Hindlimb muscle (tissue), 1 donor: ENCODE measurements around the gene TBC1D1. TPM values are rescaled to one million over a fixed set of nuclear protein-coding genes. Genes with fewer than 3 reads are reported as not detected.

Source experiments
- DNase-seq: peaks from one replicate; pipeline ENCODE4 v3.0.0-alpha.2; 2013
- polyA plus RNA-seq: library from polyadenylated mRNA; unstranded; fragments of 120-200 nt; gene quantifications from one replicate; pipeline ENCODE4 v1.2.1, GENCODE V29; 2013; ENCODE audit not compliant: insufficient read length

Gene TBC1D1
- polyA plus RNA-seq, 1 donor: 51.4 TPM

DNA sequence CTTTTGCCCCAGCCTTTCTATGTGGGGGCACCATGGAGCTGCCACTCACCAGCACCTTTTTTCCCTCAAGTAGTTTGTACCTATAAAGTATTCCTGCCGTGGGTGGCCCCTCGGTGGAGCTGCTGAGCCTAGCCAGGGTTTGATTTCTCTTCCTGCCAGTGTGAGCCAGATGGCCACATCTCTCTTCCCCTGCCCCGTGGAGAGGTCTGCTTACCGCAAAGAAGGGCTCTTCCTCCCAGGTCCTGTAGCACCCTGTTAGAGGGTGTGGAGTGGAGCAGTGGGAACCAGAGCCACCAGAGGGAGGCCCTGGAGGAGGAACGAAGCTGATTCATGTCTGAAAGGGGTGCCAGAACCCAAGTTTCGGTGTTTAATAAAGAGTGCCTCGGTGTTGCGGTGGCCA lies 164.7 kb downstream of the TBC1D1 start:
- DNase-seq: no peak

DNA sequence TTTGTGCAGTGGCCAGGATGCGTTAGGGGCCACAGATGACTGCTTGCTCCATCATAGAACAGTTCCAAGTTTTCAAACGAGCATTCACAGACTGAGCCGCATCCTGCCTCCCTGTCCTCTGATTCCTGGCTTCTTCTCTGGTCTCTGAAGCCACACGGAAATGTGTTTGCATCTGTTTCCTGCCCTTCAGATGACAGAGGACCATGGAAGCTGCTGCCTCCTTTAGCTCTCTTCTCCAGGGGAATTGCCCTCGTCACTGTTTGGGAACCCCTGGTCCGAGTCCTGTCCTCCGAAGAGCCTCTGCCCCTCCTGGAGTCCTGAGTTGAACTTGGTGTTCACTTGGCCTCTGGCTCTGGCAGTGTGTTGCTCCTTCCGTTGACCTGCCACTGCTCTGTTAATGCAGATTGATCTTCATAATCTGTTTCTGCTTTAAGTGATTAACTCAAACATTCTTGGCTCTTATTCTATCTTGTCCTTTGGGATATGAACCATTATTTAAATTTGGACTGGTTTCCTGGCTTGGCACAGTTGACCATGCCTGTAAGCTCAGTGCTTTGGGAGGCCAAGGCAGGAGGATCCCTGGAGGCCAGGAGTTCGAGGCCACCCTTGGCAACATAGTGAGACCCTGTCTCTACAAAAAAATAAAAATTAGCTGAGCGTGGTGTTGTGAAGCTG lies 165.3 kb downstream of the TBC1D1 start:
- DNase-seq: no peak

DNA sequence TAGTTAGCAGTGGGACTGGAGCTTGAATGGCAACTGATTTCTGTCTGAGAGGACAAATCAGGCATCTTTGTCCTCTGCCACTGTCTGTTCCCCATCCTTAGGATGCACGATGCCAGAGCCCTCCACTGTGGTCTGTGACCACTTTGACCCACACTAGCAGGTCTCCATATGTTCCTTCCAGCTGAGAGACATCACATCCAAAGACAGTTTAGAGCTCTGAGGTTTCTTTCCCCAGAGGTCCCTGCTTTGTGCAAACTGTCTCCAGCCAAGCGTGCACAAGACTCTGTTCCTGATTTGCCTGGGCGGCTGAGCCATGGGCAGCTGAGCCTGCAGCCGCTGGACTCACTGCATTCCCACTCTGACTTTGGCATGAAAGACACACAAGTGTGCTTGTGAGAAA lies 167.3 kb downstream of the TBC1D1 start:
- DNase-seq: no peak

DNA sequence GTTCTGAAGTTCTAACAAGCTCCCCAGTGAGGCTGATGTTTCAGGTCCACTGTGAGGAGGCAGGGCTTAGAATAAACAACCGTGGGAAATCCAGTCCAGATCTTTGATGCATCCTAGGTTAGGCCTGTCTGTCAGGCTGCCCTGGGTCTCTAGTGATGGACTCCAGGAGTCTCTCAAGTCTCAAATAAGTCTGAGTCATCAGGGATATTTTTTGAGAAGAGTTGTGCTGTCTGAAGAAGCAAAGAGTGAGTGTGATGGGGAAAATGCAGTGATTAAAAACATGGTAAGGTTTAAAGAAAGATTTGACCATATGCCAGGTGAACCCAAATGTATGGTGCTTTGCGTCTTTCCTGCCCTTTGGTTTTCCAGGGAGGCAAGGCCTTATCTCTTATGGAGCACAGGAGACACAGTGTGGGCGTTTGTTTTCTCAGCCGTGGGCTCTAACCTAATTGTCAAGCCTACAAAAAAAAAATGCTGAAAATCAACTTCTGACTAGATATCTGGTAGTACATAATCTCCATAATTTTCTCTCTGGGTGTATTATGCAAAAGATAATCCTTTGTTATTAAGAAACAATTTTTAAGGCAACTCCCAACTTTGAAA lies 170.0 kb downstream of the TBC1D1 start:
- DNase-seq: no peak

DNA sequence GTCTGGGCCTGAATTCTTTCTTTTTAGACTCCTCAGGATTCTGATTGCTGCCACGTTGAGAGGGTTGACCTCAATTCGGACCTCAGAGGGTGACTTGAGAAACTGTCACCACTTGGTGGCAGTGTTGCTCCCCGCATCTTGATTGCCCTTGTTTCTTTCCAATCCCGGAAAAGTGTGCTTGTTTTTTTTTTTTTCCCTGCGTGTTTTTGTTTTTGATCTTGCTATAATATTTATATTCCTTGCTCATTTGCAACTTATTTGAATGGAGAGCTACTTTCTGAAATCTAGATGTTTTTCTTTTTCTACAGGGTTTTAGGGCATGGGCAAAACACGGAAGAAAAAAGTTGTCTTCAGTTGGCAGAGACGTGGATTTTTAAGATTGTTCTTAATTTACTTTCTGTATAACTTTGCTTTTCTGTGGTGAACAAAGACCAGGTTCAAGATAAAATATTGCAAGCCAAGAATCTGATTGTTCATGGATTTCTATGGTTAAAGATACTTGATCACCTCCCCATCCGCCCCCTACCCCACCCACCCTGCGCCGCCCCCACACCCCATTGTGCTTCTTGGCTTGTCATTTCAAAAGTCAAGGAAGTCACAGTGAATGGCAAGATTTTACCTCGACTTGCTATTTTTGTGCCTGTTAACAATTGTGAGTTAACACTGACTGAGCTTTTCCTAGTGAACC lies 171.3 kb downstream of the TBC1D1 start:
- DNase-seq: peak; percentile 86

DNA sequence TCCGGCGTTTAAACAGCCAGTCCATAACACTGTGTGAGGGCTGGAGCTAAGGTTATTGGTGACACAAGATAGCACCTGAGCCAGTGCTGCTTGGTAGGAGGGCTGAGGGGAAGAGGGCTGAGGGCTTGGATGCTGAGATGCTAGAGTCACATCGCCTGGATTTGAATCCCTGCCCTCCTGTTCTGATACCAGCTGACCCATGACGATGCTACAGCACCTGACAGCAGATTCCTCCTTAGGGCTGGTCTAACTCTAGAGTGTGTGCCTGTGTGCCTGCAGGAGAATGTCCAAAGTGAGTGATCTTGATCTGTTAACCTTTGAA lies 171.9 kb downstream of the TBC1D1 start:
- no peak for DNase-seq

DNA sequence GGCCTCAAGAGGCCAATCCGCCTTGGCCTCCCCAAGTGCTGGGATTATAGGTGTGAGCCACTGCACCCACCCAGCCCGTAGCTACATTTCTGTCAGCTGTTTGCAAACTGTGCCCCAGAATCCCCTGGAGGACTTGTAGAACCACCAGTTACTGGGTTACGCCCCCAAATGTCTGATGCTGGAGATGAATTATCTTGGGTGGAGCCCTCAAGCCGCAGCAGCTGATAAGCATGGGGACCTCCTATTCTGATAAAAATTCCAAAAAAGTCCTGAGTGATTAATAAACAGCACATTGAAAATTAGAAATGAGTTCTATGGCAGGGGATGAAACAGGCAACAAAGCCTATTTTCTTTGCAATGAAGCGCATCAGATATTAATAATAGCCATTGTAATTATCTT lies 174.3 kb downstream of the TBC1D1 start:
- DNase-seq: no peak

DNA sequence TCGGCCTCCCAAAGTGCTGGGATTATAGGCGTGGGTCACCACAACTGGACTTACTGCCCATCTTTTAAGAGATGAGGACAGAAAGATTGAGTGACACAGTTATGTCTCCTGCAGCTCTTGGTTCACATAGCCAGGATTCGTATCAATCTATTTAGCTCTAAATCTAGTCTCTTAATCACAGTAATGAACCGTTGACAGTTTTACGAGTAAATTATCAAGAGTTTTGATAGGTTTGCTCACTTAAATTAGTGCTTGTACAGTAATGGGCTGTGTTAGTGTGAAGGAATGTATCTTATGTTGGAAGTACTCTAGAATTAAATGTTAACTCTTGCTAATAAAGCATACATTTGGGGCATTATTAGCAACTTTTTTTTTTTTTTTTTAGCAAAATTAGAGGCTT lies 175.0 kb downstream of the TBC1D1 start:
- no peak for DNase-seq

DNA sequence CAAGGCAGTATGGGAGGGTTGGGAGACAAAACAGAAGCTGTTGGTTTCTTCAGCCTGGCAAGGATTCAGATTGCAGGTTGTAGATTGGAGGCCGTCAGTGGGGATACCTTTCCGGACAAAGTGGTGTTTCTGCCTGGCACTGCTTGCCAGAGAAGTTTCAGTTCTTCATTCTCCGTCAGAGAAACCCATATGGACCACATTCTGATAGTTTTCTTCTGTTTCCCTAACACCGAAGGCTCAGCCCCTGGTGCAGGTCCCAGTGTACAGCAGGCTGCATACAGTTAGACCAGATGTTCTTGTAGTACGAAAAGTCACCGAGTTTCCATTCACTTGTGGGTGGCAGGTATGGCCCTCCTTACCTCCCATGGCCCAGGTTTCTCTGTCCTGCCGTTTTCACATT lies 176.6 kb downstream of the TBC1D1 start:
- no peak for DNase-seq

DNA sequence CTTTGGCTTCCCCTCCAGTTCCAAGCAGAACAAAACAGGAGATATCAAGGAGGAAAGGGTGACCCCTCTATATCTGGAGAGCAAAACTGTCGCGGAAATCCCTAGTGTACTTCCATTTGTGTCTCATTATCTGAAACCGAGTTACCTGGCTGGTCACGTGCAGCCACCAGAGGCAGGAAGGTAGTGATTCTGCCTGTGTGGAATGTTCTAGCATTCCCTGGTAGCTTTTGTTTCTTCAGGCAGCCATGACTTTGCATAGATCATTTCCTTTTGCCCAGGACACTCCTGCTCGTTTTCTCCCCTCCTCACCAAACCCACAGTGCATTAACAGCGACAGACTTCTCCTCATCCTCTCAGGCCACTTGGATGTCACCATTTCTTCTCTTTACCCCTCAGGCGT lies 177.2 kb downstream of the TBC1D1 start:
- no peak for DNase-seq

DNA sequence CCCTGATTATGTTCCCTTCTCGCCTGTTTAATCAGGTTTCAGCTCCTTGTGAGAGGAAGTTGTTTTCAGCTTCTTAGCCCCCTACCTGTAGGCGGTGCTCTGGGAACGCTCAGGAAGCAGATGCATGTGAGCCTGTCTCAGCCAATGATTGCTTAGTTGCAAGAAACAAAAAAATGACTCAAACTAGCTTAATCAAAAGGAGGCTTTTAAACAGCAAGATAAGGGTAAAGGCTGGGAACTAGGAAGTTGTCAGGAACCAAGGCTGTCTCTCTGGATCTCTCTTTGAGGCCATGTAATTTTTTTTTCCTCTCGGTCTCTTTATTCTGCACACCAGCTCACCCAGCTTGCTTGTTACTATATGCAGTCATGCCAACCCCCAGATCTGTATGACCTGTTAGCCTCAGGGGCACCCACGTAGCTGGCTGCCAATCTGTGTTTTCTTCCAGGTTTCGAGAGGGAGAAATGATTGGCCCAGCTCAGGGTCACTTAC lies 178.4 kb downstream of the TBC1D1 start:
- DNase-seq: peak; percentile 71

DNA sequence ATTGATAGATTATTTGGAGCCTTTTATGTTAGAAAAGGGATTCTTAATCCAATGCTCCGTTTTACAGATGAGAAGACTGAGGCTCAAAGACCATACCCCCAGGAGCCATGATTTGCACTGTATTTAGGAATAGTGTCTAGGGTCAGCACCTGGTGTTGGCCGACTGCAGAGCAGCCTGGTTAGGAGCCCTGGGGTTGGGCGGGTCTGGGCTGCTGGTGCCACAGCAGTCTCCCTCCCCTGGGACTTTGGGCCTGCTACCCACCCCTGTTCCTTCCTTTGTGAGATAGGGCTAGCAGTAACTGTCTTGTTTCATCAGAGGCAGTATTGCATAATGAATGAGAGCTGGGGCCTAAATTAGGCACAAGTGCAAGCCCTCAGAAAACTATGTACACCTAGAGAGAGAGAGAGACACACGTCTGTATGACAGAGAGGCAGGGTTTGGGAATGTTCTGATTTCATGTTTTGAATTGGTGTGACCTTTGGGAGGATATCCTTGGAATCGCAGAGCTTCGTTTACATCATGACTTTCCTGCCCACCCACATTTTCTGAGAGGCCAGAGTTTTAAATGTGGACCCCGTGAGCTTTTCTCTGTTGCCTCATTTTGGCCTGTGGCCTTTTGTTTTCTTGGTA lies 181.0 kb downstream of the TBC1D1 start:
- no peak for DNase-seq

DNA sequence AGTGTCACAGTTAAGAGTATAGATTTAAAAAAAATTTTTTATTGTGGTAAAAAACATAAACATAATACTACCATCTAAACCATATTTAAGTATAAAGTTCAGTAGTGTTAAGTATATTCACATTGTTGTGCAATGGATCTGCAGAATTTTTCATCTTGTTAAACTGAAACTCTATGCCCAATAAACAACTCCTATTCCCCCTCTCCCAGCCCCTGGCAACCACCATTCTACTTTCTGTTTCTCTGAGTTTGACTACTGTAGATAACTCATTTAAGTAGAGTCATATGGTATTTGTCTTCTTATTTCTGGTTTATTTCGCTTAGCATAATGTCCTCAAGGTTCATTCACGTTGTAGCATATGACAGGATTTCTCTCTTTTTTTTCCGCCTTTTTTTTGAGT lies 181.7 kb downstream of the TBC1D1 start:
- no peak for DNase-seq

DNA sequence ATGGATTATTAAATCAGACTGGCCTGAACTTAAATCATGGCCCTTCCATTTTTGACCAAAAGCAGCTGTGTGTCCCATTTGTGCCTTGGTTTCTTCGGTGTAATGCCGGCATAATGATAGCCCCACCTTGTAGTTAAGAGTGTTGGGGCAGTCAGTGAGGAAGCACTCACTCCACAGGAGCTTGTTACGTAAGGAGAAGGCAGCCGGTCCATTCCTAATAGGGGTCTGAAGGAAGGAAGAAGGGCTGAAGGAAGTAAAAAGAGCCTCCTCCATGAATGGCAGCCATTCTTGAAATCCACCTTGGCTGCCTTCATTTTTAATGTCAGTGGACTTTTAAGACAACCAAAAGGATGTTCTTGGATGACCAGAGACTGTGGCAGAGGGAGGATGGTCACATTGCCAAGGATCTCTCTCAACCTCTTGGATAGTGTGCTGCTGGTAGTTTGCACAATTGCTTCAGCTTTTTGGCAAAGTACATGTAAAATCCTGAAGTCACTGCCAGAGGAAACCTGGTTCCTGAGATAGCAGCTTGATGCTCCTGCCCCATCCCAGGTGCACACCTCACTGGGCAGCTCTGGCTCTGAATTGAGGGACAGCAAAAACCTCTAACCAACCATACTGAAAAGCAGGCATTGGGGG lies 182.8 kb downstream of the TBC1D1 start:
- DNase-seq: no peak

DNA sequence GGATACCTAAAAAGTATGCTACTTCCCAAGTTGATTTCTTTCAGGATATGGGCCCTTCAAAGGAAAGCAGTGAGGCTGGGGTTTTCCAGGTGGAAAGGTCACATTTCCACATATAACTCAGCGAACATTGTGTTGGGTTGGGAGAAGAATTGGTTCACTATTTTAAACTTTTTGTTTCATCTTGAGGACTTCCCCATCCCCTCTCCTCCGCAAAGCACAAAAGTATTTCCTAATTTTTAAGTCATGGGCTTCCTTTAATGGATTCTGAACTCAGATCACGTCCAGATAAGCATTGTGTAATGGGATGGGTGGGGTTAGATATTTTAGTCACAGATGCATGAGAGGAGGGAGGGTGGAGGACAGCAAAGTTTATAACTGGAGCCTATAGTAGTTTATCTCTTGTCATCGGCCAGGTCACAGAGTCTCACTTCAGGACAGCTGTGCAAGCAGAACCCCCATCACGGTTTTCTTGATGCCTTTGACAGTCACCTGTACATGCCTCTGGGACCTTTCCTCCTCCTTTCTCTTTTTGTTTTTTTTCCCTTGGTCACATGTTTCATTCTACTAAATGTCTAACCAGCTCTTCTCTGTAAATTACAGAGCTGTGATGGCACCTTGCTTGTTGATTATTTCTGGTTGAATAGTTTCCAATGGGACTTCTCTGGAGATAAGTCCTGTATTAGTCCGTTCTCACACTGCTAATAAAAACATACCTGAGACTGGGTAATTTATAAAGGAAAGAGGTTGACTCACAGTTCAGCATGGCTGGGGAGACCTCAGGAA lies 184.7 kb downstream of the TBC1D1 start:
- DNase-seq: no peak

DNA sequence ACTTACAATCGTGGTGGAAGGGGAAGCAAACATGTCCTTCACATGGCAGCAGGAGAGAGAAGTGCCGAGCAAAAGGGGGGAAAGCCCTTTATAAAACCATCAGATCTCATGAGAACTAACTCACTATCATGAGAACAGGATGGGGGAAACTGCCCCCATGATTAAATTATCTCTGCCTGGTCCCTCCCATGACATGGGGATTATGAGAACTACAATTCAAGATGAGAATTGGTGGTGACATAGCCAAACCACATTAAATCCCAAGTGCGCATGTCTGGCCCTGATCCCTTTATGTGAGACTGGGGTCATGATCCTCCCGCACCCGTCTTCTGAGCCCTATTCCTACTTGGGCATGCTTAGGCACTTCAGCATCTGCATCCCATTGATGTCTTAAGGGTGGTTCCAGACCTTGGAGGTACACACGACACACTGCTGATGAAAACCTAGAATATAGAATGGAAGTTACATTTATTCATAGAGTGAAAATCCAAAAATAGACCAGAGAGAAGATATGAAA lies 185.3 kb downstream of the TBC1D1 start:
- no peak for DNase-seq

DNA sequence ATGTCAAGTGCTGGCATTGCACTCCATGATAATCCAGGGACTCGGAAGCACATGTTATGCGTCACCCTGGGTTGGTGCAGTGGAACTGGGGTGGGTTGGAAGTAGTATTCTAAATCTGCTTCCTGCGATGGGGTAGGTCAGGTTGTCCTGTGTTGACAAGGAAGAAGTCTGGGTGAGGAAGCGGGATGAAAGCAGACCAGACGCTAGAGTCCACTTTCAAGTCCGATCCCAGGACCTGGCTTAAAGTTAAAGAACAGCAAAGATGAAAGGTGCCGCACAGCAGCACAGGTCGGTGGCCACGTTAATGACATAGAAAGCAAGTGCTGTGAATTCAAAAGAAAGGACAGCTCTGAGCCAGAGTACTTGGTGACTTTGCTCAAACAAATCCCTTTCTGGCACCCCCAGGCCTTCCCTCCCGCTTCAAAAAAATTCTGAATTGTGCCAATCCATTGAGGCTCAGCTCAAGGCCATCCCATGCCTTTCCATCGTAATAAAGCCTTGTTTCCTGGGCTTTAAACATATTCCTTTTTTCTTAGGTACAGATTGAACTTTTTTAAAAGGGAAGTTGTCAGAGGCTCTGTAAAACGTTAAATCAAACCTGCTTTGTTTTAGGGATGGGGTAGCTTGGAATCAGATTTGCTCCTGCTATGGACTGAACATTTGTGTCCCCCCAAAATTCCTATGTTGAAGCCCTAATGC lies 187.1 kb downstream of the TBC1D1 start:
- no peak for DNase-seq

DNA sequence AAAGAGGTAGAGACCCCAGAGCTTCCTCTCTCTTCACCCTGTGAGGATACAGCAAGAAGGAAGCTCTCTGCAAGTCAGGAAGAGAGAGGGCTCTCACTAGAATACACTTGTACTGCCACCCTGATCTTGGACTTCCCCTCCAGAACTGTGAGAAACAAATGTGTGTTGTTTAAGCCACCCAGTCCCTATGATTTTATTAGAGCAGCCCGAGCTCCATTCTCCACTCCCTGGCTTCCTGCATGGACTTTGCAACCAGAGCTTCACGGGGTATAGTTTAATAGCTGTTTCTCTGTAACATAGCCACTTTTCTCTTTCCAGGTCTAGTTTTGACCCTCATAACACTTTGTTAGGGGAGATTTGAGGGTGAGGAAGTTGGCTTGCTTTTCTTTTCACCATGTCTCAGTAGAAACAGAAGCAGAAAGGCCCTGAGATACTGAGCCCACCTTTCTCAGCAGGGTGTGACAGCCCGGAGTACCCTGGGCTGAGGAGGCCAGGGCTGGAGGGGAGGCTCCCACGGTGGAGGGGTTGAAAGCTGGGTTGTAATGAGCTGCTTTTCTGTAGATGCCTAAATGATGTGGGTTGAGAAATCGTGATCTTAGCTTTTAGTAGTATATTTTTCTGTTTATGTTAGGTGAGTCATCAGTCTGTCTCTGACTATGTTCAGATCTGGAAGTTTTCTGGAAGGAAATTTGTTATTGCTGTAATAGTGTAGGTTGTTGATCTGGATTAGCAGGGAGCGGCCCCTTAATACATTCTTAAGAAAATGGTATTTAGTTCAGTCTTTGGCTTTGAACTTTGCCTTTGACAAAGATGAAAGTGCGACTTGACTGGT lies 187.9 kb downstream of the TBC1D1 start:
- DNase-seq: no peak

DNA sequence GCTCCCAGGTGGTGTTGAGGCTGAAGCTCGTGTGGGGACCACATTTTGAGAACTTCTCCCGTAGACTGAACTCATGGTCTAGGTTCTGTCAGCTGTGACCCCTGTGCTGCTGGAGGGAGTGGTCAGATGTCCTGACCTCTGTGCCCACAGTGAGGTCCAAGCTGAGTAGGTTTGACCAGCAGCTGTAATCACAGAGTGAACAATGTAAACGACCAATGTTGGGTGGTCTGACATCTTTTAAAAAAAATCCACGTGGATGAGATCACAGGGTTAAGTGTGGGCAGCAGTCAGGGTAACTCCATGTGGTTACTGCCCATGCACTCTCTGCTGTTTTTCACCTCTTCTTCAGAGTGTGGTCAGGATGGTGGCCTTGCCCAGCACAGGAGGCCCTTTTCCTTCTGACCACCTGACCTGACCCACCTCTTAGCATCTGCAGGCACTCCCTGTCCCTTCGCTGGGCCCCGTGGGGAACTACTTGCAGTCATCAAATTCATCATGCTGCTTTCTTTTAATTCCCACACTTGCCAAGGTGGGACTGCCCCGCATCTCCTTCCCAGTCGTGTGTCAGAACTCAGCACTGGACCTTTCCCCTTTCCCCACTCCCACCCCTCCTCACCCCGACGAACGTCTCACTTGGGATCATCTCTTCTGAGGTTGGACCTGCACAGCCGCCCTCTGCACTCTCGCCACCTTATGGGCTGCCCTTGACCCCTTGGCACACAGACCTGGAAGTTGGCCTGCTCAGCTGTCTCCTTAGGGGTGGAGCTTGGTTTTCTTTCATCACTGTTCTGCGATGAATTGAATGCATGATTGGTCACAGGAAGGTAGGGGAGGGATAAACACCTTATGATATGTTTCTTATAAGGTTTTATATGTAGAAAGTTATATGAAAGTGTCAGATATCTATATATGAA lies 189.4 kb downstream of the TBC1D1 start:
- DNase-seq: no peak
